ENCODE results near the gene HOMER2.
A peak's percentile ranks its signal among the peaks of the same experiment; 100 is the strongest.

Gene HOMER2

GRCh38 chr15:82820128-82820527 lies 132.4 kb downstream of the HOMER2 start:
- no peak for TF ChIP-seq CTCF (IDR thresholded peaks at IDR 0.05)
- no peaks in the 10 kb centered on the region for H3K4me1 ChIP-seq (ENCODE audit: control insufficient read depth in 1 of 2, insufficient read depth in 1 of 2, low read depth in 1 of 2, low read length in 1 of 2)

GRCh38 chr15:82812994-82813393 lies 139.5 kb downstream of the HOMER2 start:
- Histone ChIP-seq H3K27ac (no peak overlapping the region), H3K36me3 (peaks cover 38% of the 10 kb centered on the region), H3K4me3 (ENCODE audit: low read depth in 1 of 2, low read length in 1 of 2) (no peak overlapping the region), H3K9me3 (no peaks in the 10 kb centered on the region), H3K27me3 (no peaks in the 10 kb centered on the region), H3K4me1 (ENCODE audit: control insufficient read depth in 1 of 2, insufficient read depth in 1 of 2, low read depth in 1 of 2, low read length in 1 of 2) (peaks cover 24 to 27% of the 10 kb centered on the region in 2 experiments)
- no peak for TF ChIP-seq CTCF (IDR thresholded peaks at IDR 0.05)

More at GRCh38 chr15:82820128-82820527, 132.4 kb downstream of the HOMER2 start:
- Histone ChIP-seq H3K4me3 (ENCODE audit: low read depth in 1 of 2, low read length in 1 of 2) (no peak overlapping the region), H3K36me3 (peaks cover 89% of the 10 kb centered on the region), H3K9me3 (no peaks in the 10 kb centered on the region), H3K27me3 (no peaks in the 10 kb centered on the region), H3K27ac (no peak overlapping the region)

- Histone ChIP-seq H3K27ac (peak overlapping the region; percentile 97), H3K4me3 (ENCODE audit: low read depth in 1 of 2, low read length in 1 of 2) (peak overlapping the region; percentile 85 to 88), H3K27me3 (no peaks in the 10 kb centered on the region), H3K4me1 (ENCODE audit: control insufficient read depth in 1 of 2, insufficient read depth in 1 of 2, low read depth in 1 of 2, low read length in 1 of 2) (peaks cover 24 to 27% of the 10 kb centered on the region in 2 experiments), H3K36me3 (peaks cover 17% of the 10 kb centered on the region), H3K9me3 (no peaks in the 10 kb centered on the region)
- TF ChIP-seq CTCF (IDR thresholded peaks at IDR 0.05), result no peak
These were observed 141.6 kb downstream of the HOMER2 start for GRCh38 chr15:82810890-82811426.

GRCh38 chr15:82810061-82810889 lies 142.2 kb downstream of the HOMER2 start:
- no peaks in the 10 kb centered on the region for H3K27me3 ChIP-seq
- TF ChIP-seq CTCF (IDR thresholded peaks at IDR 0.05), result no peak
- no peaks in the 10 kb centered on the region for H3K9me3 ChIP-seq
- H3K36me3 ChIP-seq, result peaks cover 11% of the 10 kb centered on the region
- H3K27ac ChIP-seq, result peak overlapping the region; percentile 97
- peaks cover 24 to 27% of the 10 kb centered on the region in 2 experiments for H3K4me1 ChIP-seq (ENCODE audit: control insufficient read depth in 1 of 2, insufficient read depth in 1 of 2, low read depth in 1 of 2, low read length in 1 of 2)
- H3K4me3 ChIP-seq (ENCODE audit: low read depth in 1 of 2, low read length in 1 of 2), result peak overlapping the region; percentile 85 to 88

- Histone ChIP-seq H3K9me3 (no peaks in the 10 kb centered on the region), H3K4me3 (ENCODE audit: low read depth in 1 of 2, low read length in 1 of 2) (peak within 1 kb of the TSS; percentile 85 to 88), H3K27ac (peak within 1 kb of the TSS; percentile 97), H3K36me3 (peaks cover 8% of the 10 kb centered on the region), H3K27me3 (no peaks in the 10 kb centered on the region), H3K4me1 (ENCODE audit: control insufficient read depth in 1 of 2, insufficient read depth in 1 of 2, low read depth in 1 of 2, low read length in 1 of 2) (peaks cover 24 to 27% of the 10 kb centered on the region in 2 experiments)
- TF ChIP-seq CTCF (IDR thresholded peaks at IDR 0.05), result no peak
These were observed 143.0 kb downstream of the HOMER2 start, which contains the start of gene WHAMM for GRCh38 chr15:82809308-82810060. Gene WHAMM, plus strand, starts transcription at chr15:82809628. Its CDS starts 99 bp downstream, at chr15:82809727.

All from neutrophil (primary cell).